A549 (cell line): ENCODE measurements around the gene RABAC1. TPM values are rescaled to one million over a fixed set of nuclear protein-coding genes. Genes with fewer than 3 reads are reported as not detected.

Experiments used
- ATAC-seq, 2 experiments: fragments of 200-7000 bp in 1 of 2; fragments of >200 bp in 1 of 2; cut with Nextera tagmentation in 1 of 2; cut with Tn5 transposase in 1 of 2; 3 replicates each; pipeline versions ENCODE4 v1.8.0 to v1.9.1; 2018 to 2020; ENCODE audit warnings: mild to moderate bottlenecking in 1 of 2, moderate library complexity in 1 of 2
- CTCF ChIA-PET: fragments of 300-600 bp; sonication (Branson Sonifier 250); formaldehyde crosslinking; extraction: SDS; loops from one replicate; lab custom pipeline; 2021; ENCODE audit warnings: antibody characterized with exemption, inconsistent platforms; lab: Yijun Ruan, JAX
- POLR2A ChIA-PET: fragments of 350-600 bp; formaldehyde crosslinking; extraction: SDS; loops from one replicate; lab custom pipeline; 2021; ENCODE audit warnings: antibody characterized with exemption, inconsistent platforms; lab: Yijun Ruan, JAX
- DNase-seq, 2 experiments: peaks; one replicate each; pipeline versions ENCODE4 v3.0.0 to v3.0.0-alpha.2; 2011 to 2016; ENCODE audit warnings: low read depth in 1 of 2, low spot score in 1 of 2
- FAIRE-seq: peaks from 2 replicates; lab custom pipeline; 2011; peaks lifted over from hg19 to GRCh38; lab: Jason Lieb, UNC
- H3K27ac ChIP-seq, 2 experiments: fragments of >200 bp; sonication (Bioruptor Twin); formaldehyde crosslinking; 3 replicates each; pipeline ENCODE4 v1.5.1; 2016 to 2017
- H3K4me1 ChIP-seq: fragments of >200 bp; sonication (Bioruptor Twin); formaldehyde crosslinking; 3 replicates; pipeline ENCODE4 v1.6.1; 2016
- H3K4me2 ChIP-seq: fragments of >200 bp; sonication (Bioruptor Twin); formaldehyde crosslinking; 3 replicates; pipeline ENCODE4 v1.6.1; 2016
- H3K4me3 ChIP-seq: fragments of >200 bp; sonication (Bioruptor Twin); formaldehyde crosslinking; 3 replicates; pipeline ENCODE4 v1.5.1; 2016
- H3K9me3 ChIP-seq: fragments of >200 bp; sonication (Bioruptor Twin); formaldehyde crosslinking; 3 replicates; pipeline ENCODE4 v1.6.1; 2016
- CBX2 ChIP-seq: fragments of 200-600 bp; sonication (generic); IDR thresholded peaks from 2 replicates; pipeline ENCODE4 v1.6.1; 2016; ENCODE audit warnings: low read depth, mild to moderate bottlenecking, borderline replicate concordance
- CBX8 ChIP-seq: fragments of 200-600 bp; sonication (generic); IDR thresholded peaks from 2 replicates; pipeline ENCODE4 v1.6.1; 2016
- CEBPB ChIP-seq, 2 experiments: fragments of >200 bp in 1 of 2; sonication (Bioruptor Twin) in 1 of 2; formaldehyde crosslinking in 1 of 2; IDR thresholded peaks; 2 replicates each; pipeline ENCODE4 v1.6.1; 2012 to 2016
- CHD4 ChIP-seq: fragments of 200-600 bp; sonication (generic); IDR thresholded peaks from 2 replicates; pipeline ENCODE4 v1.6.1; 2016; ENCODE audit warnings: antibody characterized with exemption, mild to moderate bottlenecking, borderline replicate concordance
- EHF ChIP-seq: fragments of 250-450 bp; sonication (Bioruptor Pico); IDR thresholded peaks from 2 replicates; pipeline ENCODE4 v1.5.0; 2020; ENCODE audit warnings: mild to moderate bottlenecking
- ESRRA ChIP-seq: fragments of 150-350 bp; IDR thresholded peaks from 2 replicates; pipeline ENCODE4 v1.6.1; 2014; ENCODE audit warnings: mild to moderate bottlenecking, low read length, borderline replicate concordance
- FOSB ChIP-seq: fragments of 250-450 bp; sonication (Bioruptor Pico); IDR thresholded peaks from 2 replicates; pipeline ENCODE4 v1.5.0; 2020; ENCODE audit warnings: mild to moderate bottlenecking, moderate library complexity
- FOXS1 ChIP-seq: fragments of 250-450 bp; sonication (Bioruptor Pico); IDR thresholded peaks from 2 replicates; pipeline ENCODE4 v1.5.0; 2020; ENCODE audit warnings: mild to moderate bottlenecking, moderate library complexity
- GATA3 ChIP-seq: IDR thresholded peaks from 2 replicates; pipeline ENCODE4 v1.6.1; 2012; ENCODE audit warnings: borderline replicate concordance
- HEYL ChIP-seq: fragments of 250-450 bp; sonication (Bioruptor Pico); IDR thresholded peaks from 2 replicates; pipeline ENCODE4 v1.8.0; 2021; ENCODE audit warnings: mild to moderate bottlenecking, moderate library complexity
- JUNB ChIP-seq: fragments of >200 bp; sonication (Bioruptor Twin); formaldehyde crosslinking; IDR thresholded peaks from 2 replicates; pipeline ENCODE4 v1.6.1; 2016
- KDM1A ChIP-seq: fragments of 200-600 bp; sonication (generic); IDR thresholded peaks from 2 replicates; pipeline ENCODE4 v1.6.1; 2016; ENCODE audit warnings: low read depth, mild to moderate bottlenecking
- KDM5A ChIP-seq: fragments of 200-600 bp; sonication (generic); IDR thresholded peaks from 2 replicates; pipeline ENCODE4 v1.6.1; 2016; ENCODE audit warnings: antibody characterized with exemption, mild to moderate bottlenecking
- MAX ChIP-seq: IDR thresholded peaks from 2 replicates; pipeline ENCODE4 v1.6.1; 2012
- MAZ ChIP-seq: fragments of 150-350 bp; IDR thresholded peaks from 2 replicates; pipeline ENCODE4 v1.6.1; 2014; ENCODE audit warnings: antibody characterized with exemption, low read depth, low read length, borderline replicate concordance
- MYC ChIP-seq: IDR thresholded peaks from 2 replicates; pipeline ENCODE4 v1.6.1; 2012; ENCODE audit warnings: mild to moderate bottlenecking, inconsistent platforms, low read length, improper control_type of control experiment, borderline replicate concordance
- NFE2L2 ChIP-seq: fragments of 150-350 bp; conservative IDR thresholded peaks from 2 replicates; pipeline ENCODE4 v1.6.1; 2014; ENCODE audit warnings: low read length
- PBX3 ChIP-seq: IDR thresholded peaks from 2 replicates; pipeline ENCODE4 v1.6.1; 2012
- POLR2A ChIP-seq: IDR thresholded peaks from 2 replicates; pipeline ENCODE4 v1.6.1; 2012; ENCODE audit warnings: mild to moderate bottlenecking, low read length
- RNF2 ChIP-seq: fragments of 200-600 bp; sonication (generic); IDR thresholded peaks from 2 replicates; pipeline ENCODE4 v1.6.1; 2016; ENCODE audit warnings: low read depth, mild to moderate bottlenecking, antibody characterized with exemption, moderate library complexity, borderline replicate concordance
- SMC3 ChIP-seq: fragments of >200 bp; sonication (Bioruptor Twin); formaldehyde crosslinking; IDR thresholded peaks from 3 replicates; pipeline ENCODE4 v1.6.1; 2018; ENCODE audit warnings: inconsistent platforms
- ZFP36 ChIP-seq: fragments of 450-650 bp; IDR thresholded peaks from 2 replicates; pipeline ENCODE4 v1.6.1; 2014; ENCODE audit warnings: borderline replicate concordance; ENCODE audit not compliant: partially characterized antibody
- ZNF302 ChIP-seq: fragments of 250-450 bp; sonication (Bioruptor Pico); IDR thresholded peaks from 2 replicates; pipeline ENCODE4 v1.9.0; 2021; ENCODE audit warnings: inconsistent platforms, mild to moderate bottlenecking, moderate library complexity
- ZSCAN20 ChIP-seq: fragments of 250-450 bp; sonication (Bioruptor Pico); IDR thresholded peaks from 2 replicates; pipeline ENCODE4 v1.8.0; 2022; ENCODE audit warnings: mild to moderate bottlenecking, moderate library complexity
- WGBS: methylation state at CpG from one replicate; pipeline ENCODE4 v1.1.6; 2017; ENCODE audit errors: missing lambda C conversion rate; 5-methylcytosine and 5-hydroxymethylcytosine counted together
- polyA plus RNA-seq, 4 experiments: library from polyadenylated mRNA; depleted of rRNA in 3 of 4; stranded (reverse); fragments of >200 nt; fragmentation: RNase III in 1 of 4; extraction: RNeasy Plus Mini Kit Qiagen cat#74134 plus additional on column Dnase treatment in 1 of 4; gene quantifications; 2 replicates in 3 of 4; 3 replicates in 1 of 4; pipeline ENCODE4 v1.2.3, GENCODE V29; 2011 to 2017
- TF ChIP-seq, protein P1 (sequence below): IDR thresholded peaks from 2 replicates; pipeline ENCODE4 v1.6.1; 2012; ENCODE audit warnings: low read depth, borderline replicate concordance

Gene RABAC1
- polyA plus RNA-seq, 2 of the 4 experiments (the other 2 are of a cell fraction): 117 to 247 TPM

- DNase-seq: no peak
- no peak overlapping the region; the same call in 2 of the 3 replicates for H3K4me2 ChIP-seq
- H3K4me1 ChIP-seq: peaks cover 13% of the 10 kb centered on the region; the same call in 1 of the 3 replicates
- ATAC-seq: no peak
- CTCF ChIA-PET: interaction anchor here (1.1 to 9.9 kb wide), 5 partner anchors 18 to 53 kb away, joined by 3 to 163 read pairs (median 7); partner anchors contain the start of genes CD79A and RABAC1
- no peak overlapping the region for H3K4me3 ChIP-seq
- TF ChIP-seq ZFP36 (peak; percentile 55), NFE2L2 (no peak), CBX2 (no peak), PBX3 (no peak)
- peak; percentile 54 for FAIRE-seq
- POLR2A ChIA-PET: no interaction called here
- H3K9me3 ChIP-seq: no peaks in the 10 kb centered on the region
- 88% methylated on average over 16 of the region's 16 CpGs for WGBS
- no peak overlapping the region for H3K27ac ChIP-seq
Observed at GRCh38 chr19:41926763-41927496, 32.2 kb downstream of the RABAC1 start.

DNA sequence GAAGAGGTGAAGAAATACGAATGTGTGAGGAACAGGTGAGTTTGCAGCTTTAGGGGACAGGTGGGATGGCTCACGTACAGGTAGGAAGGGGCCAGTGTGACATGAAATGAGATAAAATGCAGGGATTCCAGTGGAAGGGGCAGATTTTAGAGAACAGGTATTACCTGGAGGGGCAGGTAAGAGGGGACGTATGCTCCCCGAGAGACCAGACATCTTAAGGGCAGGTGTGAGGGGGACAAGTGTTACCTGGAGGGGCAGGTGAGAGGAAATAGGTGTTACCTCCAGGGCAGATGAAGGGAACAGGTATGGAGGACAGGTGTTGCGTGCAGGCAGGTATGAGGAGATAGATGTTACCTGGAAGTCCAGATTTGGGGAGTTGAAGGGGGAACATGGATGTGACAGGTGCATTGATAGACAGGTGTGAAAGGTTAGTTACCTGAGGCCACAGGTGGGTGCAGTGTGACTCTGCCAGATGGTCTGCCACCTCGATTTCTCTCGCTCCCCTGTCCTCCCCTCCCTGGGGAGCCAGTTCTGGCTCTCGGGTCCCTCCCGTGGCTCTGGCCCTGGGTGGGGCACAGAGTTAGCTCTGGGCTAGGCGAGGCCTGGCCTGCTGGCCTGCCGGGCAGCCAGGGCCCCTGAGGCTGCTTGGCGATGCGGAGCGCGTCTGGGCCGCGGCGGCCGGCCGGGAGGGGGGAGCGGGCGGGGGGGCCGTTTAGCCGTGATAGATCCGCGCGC, 32.9 kb downstream of the RABAC1 start:
- H3K9me3 ChIP-seq: no peaks in the 10 kb centered on the region
- DNase-seq: no peak
- POLR2A ChIA-PET: no interaction called here
- ATAC-seq: no peak
- TF ChIP-seq ZNF302 (CRISPR knock-in tag) (no peak), RNF2 (no peak), CHD4 (no peak), NFE2L2 (no peak), FOXS1 (CRISPR knock-in tag) (no peak), MAZ (no peak), PBX3 (no peak), MAX (no peak), KDM5A (no peak), CBX2 (no peak), KDM1A (no peak), JUNB (no peak)
- TF ChIP-seq, protein P1, sequence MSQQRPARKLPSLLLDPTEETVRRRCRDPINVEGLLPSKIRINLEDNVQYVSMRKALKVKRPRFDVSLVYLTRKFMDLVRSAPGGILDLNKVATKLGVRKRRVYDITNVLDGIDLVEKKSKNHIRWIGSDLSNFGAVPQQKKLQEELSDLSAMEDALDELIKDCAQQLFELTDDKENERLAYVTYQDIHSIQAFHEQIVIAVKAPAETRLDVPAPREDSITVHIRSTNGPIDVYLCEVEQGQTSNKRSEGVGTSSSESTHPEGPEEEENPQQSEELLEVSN: no peak
- TF ChIP-seq, all 56 proteins: peak for 0
- CTCF ChIA-PET: interaction anchor here (1.1 to 9.9 kb wide), 6 partner anchors 8 to 25 kb away, joined by 3 to 163 read pairs (median 7); no protein-coding TSS in a partner anchor
- no peak overlapping the region for H3K27ac ChIP-seq
- H3K4me2 ChIP-seq: no peak overlapping the region
- H3K4me1 ChIP-seq: peaks cover 13% of the 10 kb centered on the region; the same call in 1 of the 3 replicates
- H3K4me3 ChIP-seq: no peak overlapping the region
- WGBS: 62% methylated on average over 27 of the region's 27 CpGs
- no peak for FAIRE-seq

GRCh38 chr19:41925208-41926003, 33.7 kb downstream of the RABAC1 start:
- Histone ChIP-seq H3K4me3 (no peak overlapping the region), H3K4me2 (no peak overlapping the region), H3K9me3 (no peaks in the 10 kb centered on the region), H3K27ac (no peak overlapping the region), H3K4me1 (peaks cover 13% of the 10 kb centered on the region; the same call in 1 of the 3 replicates)
- FAIRE-seq (no peak), DNase-seq (no peak), ATAC-seq (no peak)
- CTCF ChIA-PET: interaction anchor here (1.1 to 2.6 kb wide), 8 partner anchors 9 to 31 kb away, joined by 3 to 8 read pairs (median 6); no protein-coding TSS in a partner anchor
- WGBS: 45% methylated on average over 7 of the region's 7 CpGs
- POLR2A ChIA-PET: no interaction called here
- no peak for TF ChIP-seq CBX2
- no peak for TF ChIP-seq NFE2L2
- TF ChIP-seq EHF (CRISPR knock-in tag): no peak
- TF ChIP-seq PBX3: no peak
- no peak for TF ChIP-seq MAZ
- no peak for TF ChIP-seq ESRRA
- TF ChIP-seq CEBPB (IDR thresholded peaks at IDR 0.05): no peak
- no peak for TF ChIP-seq POLR2A
- TF ChIP-seq GATA3: no peak
- no peak for TF ChIP-seq FOSB (CRISPR knock-in tag)
- TF ChIP-seq HEYL: no peak
- TF ChIP-seq SMC3: no peak
- no peak for TF ChIP-seq KDM1A
- TF ChIP-seq ZSCAN20 (CRISPR knock-in tag): no peak
- no peak for TF ChIP-seq MYC
- no peak for TF ChIP-seq CBX8
